Suppressor macrophage treated with lipopolysaccharide for 1 hour (primary cell): ENCODE results near the gene TAF15.

Source experiments
- DNase-seq, 3 donors: peaks; one replicate each; pipeline ENCODE4 v3.0.0-alpha.2; 2020 to 2022

The TAF15 gene

GRCh38 chr17:35875072-35875799, 66.0 kb downstream of the TAF15 start:
- peak; percentile 45 to 64 (median 55) for DNase-seq

GRCh38 chr17:35875800-35876139, 66.5 kb downstream of the TAF15 start:
- no peak for DNase-seq

DNA sequence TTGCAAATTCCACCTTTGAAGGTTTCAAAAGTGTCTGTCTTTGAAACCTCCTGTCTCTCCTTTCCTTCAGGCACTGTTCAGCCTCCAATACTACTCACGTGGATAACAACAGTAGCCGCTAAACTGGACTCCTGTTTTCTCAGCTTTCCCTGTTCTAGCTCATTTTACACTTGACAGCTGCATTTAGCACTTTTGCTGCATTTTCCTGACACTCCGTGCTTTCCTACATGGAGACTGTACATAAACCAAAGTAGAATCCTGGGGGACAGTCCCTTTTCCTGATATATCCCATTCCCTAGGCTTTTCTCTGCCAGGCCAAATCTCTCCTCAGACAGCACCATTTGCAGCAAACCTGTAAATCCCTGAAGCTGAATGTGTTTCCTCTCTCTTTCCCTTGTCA, 67.2 kb downstream of the TAF15 start:
- peak in 2 of 3 donors; percentile 51 to 52 for DNase-seq

DNA sequence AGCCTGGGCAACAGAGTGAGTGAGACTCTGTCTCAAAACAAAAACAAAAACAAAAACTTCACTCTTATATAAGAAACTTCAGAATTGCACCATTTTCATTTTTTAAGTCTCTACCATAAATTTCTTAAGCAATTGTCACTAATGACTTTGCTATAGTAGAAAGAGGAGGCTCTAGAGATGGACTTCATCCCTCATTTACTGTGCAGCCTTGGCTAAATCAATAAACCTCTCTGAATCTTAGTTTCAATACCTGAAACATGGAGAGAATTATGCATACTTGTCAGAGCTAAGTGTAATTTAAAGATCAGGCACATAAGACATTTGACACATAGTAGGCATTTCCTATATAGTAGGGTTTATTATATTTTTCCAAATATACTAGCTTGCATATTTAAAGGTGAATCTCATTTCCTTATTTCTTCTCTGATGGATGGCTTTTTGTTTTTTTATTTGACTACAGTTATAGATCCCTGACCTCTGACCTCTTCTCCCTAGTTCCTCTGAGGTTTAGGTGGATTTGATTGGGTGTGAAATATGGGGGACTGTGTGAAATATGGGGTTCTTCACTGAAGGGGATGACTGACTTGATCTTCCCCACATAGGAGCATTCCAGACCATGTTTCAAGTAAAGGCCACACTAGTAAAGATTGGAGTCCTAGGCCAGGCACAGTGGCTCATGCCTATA, 68.2 kb downstream of the TAF15 start:
- DNase-seq, result peak in 2 of 3 donors; percentile 46 to 52

- peak; percentile 55 to 63 (median 60) for DNase-seq
Observed at GRCh38 chr17:35878361-35878760, 69.1 kb downstream of the TAF15 start.

GRCh38 chr17:35879773-35880654, 70.7 kb downstream of the TAF15 start, which contains the start of gene CCL5:
TSS of gene CCL5 (minus strand) at chr17:35880360.
- peak; percentile 92 to 99 (median 97) for DNase-seq

- DNase-seq, result no peak
Observed at GRCh38 chr17:35889241-35889640, 80.0 kb downstream of the TAF15 start.

DNA sequence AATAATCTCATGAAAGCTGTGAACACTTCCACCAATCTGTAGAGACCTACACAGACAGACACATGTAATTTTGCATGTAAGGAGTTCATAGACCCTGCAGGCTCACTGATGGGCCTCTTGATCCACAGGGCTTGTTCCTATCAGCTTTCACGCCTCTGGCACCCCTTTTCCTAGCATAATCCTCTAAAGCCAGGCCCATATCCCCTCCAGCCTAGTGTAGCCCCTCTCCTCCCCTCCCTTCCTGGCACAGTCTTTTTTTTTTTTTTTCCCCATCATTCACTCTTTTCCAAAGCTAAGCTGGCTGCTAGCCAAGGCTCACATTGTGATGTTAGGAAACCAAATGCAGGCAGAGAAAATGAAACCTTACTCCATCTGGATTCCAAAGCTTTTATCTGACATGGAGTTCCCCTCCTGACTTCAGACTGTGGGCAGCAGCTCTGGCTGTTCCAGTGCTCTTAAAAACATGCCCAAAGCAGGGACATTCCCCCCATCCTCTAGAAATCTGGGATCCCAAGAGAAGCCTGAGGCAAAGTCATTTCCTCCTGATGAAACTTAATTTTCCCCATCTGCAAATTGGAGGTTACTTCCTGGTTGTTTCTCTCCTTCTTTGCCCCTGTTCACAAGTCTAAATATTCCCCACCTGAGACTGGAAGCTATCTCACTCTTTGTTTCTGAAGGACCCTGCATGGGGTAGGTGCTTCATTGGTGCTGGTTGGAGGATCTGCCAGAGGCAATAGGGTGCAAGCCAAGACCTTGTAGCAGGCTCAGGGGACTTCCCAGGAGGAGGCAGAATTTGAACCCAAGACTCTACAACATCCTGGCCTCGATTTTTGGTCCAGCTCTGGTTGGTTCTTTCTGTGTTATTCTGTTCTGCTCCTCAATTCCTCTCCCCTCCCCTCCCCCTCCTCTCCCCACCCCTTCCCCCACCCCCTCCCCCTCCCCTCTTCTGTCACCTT, 80.8 kb downstream of the TAF15 start:
- peak; percentile 93 to 98 (median 94) for DNase-seq

DNA sequence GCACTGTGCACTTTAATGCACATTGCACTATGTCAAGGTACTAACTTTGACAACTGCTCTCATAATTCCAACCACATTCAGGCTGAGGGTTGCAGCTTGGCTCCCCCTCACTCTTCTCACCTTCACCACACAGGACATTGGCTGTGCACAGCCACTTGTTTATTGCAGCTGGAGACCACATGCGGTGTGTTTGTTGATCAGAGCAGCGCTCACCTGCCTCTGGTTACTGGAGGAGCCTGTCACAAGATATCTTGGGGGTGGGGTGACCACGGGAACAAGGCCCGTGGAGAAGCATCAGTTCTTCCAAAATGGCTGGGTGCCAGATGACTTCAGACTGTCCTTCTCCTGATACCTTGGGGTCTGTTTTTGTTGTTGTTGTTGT, 81.5 kb downstream of the TAF15 start:
- no peak for DNase-seq

DNA sequence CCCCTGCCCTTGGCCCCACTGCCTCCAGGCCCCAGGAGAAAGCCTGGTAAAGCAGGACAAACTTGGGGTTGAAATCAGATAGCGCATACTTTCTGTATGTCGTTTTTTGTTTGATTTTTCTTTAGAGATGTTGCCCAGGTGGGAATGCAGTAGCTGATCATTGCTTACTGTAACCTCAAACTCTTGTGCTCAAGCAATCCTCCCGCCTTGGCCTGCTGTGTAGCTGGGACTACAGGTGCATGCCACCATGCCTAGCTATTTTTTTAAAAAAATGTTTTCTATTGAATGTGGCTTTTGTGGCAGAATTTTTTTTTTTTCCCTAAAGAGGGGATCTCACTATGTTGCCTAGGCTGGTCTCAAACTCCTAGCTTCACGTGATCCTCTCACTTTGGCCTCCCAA, 82.0 kb downstream of the TAF15 start:
- no peak for DNase-seq

- peak; percentile 97 to 98 (median 97) for DNase-seq
Observed at GRCh38 chr17:35892091-35893035, 83.1 kb downstream of the TAF15 start.

- DNase-seq, result peak in 1 of 3 donors; percentile 33
Observed at GRCh38 chr17:35893751-35894150, 84.5 kb downstream of the TAF15 start.

GRCh38 chr17:35894206-35894605, 84.9 kb downstream of the TAF15 start:
- DNase-seq, result no peak

DNA sequence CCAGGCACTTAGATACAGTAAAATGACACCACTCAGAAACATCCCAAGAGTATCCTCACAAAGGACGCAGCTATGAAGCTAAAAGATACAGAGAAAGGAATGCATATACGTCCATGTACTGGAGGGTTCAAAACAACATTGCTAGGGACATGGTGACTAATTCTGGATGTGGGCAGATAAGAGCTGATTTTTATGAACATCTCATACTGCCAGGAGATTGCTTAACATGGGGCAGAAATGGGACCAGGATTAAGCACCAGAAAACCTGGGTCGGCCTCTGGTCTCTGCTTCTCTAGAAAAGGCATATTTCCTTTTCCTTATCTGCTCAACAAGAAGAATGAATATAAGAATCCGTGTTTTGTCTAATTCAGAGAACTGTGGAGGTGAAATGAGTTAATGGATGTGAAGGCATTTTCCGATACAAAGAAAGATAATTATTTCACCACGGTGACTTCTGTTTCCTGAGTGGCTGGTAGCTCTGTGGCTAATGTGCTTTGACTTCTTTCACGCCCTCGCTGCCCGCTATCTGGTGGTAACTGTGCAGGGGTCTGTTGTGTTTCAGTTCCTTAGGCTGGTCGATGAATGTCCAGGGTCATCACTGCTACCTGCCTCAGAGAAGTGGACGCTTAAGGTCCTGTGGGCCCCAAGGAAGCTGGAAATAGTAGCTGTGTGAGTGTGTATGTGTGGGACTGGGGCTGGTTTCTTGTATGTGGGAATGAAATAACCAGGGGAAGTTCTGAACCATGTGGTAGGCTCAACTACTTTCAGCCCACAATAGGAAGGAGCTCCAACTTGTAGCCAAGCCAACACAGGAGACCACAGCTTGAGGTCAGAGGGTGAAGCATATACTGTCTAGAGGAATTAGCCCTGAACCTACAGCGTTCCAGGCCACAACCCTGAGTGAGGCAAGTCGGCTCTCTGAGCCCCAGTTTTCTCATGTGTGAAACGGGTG, 86.6 kb downstream of the TAF15 start:
- peak; percentile 83 to 89 (median 89) for DNase-seq
